Mucosa of descending colon (tissue), 3 donors: ENCODE results near the gene SLC6A17. TPM values are rescaled to one million over a fixed set of nuclear protein-coding genes. Genes with fewer than 3 reads are reported as not detected.

ENCODE experiments used
- ATAC-seq: fragments of 200-7000 bp; cut with Tn5 transposase; one replicate; pipeline ENCODE4 v1.9.1; 2020; ENCODE audit warnings: mild to moderate bottlenecking, moderate library complexity
- DNase-seq, 3 donors: peaks; one replicate each; pipeline ENCODE4 v3.0.0-alpha.2; 2020
- H3K36me3 ChIP-seq: fragments of 200-600 bp; one replicate; pipeline ENCODE4 v1.8.0; 2021; ENCODE audit warnings: low read depth, mild to moderate bottlenecking
- H3K4me1 ChIP-seq: fragments of 200-600 bp; one replicate; pipeline ENCODE4 v1.8.0; 2021; ENCODE audit warnings: low read depth, mild to moderate bottlenecking
- H3K4me3 ChIP-seq: fragments of 200-600 bp; one replicate; pipeline ENCODE4 v1.8.0; 2021; ENCODE audit warnings: mild to moderate bottlenecking
- H3K9me3 ChIP-seq: fragments of 200-600 bp; one replicate; pipeline ENCODE4 v1.8.0; 2021; ENCODE audit warnings: mild to moderate bottlenecking
- intact Hi-C, 2 donors: fragments of 100-400 bp; cut with DNase I in 1 of 2; cut with micrococcal nuclease in 1 of 2; formaldehyde crosslinking; loops; one replicate each; pipeline versions ENCODE4 v1.11.0 to v1.11.1; 2022; cut with DNase I, micrococcal nuclease
- total RNA-seq, 3 donors: library from RNA; stranded (reverse); fragmentation: NEBNext Ultra II Directional in 2 of 3; extraction: Animal tissue kit (Norgen Biotek cat#: 25700) in 2 of 3; gene quantifications; one replicate each; pipeline versions ENCODE4 v1.2.1 to v1.2.4, GENCODE V29; 2021 to 2023
- TF ChIP-seq, protein P1 (sequence below): fragments of 200-600 bp; IDR thresholded peaks from one replicate; pipeline ENCODE4 v1.8.0; 2022; ENCODE audit warnings: antibody characterized with exemption, mild to moderate bottlenecking
- donor health status: DM: no; HTN: no; CAD: no; lungs with moderate emphysema.
- donor health status: DM: no; HTN: no; CAD: no.
- donor health status: DM: no; HTN: yes; CAD: no.

SLC6A17 gene
- total RNA-seq, 3 donors from 2014 or later: 0.06 to 0.73 (median 0.10) TPM

DNA sequence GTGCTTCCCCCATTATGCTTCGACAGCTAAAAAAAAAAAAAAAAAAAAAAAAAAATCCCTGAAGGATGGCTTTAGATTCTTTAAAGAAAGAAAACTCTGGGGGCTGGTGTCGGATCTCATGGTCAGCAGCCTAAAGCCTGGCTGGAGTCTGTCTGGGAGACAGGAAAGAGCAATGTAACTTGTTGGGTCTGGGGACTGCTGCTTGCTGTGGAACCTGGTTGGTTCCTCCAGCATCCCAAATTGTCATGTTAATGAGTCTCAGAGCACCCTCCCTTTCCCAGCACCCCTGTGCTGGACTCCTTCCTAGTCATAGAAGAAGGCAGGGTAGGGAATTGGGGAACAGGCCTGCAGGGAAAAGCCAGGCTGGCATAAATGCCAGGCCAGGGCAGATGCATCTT is 62.8 kb downstream of the SLC6A17 start:
- Histone ChIP-seq H3K4me1 (peaks cover 11% of the 10 kb centered on the region), H3K36me3 (no peaks in the 10 kb centered on the region), H3K4me3 (no peak overlapping the region), H3K9me3 (no peaks in the 10 kb centered on the region)
- DNase-seq (no peak), ATAC-seq (no peak)
- intact Hi-C loops: no loop called here
- TF ChIP-seq, protein P1, sequence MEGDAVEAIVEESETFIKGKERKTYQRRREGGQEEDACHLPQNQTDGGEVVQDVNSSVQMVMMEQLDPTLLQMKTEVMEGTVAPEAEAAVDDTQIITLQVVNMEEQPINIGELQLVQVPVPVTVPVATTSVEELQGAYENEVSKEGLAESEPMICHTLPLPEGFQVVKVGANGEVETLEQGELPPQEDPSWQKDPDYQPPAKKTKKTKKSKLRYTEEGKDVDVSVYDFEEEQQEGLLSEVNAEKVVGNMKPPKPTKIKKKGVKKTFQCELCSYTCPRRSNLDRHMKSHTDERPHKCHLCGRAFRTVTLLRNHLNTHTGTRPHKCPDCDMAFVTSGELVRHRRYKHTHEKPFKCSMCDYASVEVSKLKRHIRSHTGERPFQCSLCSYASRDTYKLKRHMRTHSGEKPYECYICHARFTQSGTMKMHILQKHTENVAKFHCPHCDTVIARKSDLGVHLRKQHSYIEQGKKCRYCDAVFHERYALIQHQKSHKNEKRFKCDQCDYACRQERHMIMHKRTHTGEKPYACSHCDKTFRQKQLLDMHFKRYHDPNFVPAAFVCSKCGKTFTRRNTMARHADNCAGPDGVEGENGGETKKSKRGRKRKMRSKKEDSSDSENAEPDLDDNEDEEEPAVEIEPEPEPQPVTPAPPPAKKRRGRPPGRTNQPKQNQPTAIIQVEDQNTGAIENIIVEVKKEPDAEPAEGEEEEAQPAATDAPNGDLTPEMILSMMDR: no peak

DNA sequence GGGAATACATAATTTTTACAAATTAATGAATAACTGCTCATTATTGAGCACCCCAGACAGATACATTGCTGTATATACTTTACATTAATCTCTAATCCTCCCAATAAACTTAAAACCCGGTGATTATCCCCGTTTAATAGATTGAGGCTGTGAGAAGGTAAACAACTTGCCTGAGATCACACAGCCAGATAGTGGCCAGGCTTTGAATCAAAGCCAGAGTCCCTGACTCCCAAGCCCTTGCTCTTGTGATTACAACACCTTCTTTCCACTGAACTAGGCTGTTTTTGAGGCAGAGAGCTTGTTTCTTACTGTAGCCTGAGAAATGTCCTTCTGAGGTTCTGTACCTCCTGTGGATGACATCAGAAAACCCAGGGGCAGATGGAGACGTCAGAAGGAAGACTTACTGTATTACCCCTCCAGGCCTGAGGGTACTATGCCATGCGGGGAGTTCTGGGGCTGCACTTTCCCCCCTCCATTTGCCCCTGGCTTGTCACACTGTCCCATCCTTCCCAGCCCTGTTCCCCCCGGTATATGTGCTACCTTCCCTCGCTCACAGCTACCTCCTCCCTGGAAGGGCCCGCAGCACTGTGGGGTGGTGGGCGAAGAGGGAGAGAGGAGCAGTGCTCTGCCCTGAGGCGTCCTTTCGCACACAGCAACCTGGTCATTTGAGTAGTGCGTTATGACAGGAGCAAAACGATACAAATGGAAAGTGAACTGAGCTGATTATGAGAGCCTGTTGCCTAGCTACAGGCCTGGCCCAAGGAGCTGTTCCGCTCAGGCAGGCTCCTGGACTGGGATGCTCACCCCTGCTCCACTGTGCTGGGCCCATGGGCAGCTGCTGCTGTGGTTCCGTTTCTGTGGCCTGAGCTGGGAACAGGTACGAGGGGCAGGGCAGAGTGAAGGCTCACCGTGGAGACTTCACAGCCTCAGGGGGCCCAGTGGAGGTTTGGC is 64.4 kb downstream of the SLC6A17 start:
- Histone ChIP-seq H3K36me3 (no peaks in the 10 kb centered on the region), H3K9me3 (no peaks in the 10 kb centered on the region), H3K4me3 (no peak overlapping the region), H3K4me1 (peaks cover under 1% of the 10 kb centered on the region)
- DNase-seq (no peak), ATAC-seq (no peak)
- intact Hi-C loops: no loop called here
- TF ChIP-seq, protein P1: no peak

DNA sequence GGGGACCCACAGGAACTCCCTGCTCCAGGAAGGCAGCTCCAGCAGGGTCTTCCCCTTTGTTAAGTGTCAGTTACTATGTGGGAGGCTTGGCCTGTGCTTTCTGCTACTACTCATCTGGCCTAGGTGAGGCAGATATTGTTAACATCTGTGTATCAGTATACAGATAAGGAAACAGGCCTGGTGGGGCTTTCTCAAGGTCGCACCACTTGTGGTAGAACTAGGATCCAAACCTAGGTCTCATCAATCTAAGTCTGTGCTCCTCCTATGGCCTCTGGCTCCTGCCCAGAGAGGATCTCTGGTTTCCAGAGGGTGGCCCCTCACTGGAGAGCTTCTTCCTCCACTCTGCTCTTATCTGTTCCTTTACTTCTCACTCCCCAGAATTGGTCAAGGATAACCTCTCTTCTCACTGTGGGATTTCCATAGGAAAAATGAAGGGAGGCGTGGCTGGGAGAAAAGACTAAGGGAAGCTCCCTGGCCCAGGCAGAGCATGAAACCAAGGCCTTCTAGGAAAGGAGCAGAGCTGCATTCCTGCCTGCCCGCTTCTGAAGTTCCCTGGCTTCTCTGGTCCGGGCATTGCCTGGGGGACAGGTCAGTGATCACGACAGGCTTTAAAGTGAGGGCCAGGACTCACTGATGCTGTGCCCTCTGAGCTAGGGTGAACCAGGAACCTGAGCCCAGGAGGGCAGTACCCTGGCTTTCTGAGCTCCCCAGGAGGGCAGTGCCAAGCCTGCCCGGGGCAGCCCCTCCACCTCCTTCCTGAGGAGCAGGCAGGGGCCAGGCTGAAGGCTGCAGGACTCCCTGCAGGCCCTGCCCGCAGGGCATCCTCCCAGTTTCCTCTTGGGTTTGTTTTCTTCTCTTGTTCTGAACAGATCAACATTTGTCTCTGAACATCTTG is 65.6 kb downstream of the SLC6A17 start:
- no peak overlapping the region for H3K4me3 ChIP-seq
- intact Hi-C loops: no loop called here
- no peaks in the 10 kb centered on the region for H3K4me1 ChIP-seq
- DNase-seq (no peak), ATAC-seq (no peak)
- no peaks in the 10 kb centered on the region for H3K36me3 ChIP-seq
- no peaks in the 10 kb centered on the region for H3K9me3 ChIP-seq
- TF ChIP-seq, protein P1: no peak

DNA sequence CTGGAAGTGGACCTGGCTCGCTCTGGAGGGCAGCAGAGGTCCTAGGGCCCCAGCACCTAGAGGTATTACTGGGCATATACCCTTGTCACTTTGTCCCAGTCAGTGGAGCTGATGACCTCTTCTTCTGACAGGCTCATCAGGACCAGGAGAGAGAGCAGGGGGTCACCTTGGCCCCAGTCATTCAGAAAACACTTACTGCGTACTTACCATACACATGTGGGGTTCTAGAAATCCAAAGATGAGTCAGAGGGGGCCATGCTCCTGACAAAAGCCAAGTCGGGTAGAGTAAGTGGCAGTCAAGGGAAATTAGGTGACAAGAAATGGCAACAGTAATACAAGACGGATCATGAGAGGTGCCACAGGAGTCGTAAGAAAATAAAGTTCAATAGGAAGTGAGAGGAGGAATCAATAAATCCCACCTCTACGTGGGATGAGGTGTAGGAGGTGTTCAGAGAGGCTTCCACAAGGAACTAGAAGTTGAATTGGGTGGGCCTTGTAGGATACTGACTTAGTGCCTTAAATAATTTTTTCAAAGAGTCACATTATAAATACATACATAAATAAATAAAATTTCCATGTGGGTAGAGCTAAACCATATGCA is 66.7 kb downstream of the SLC6A17 start:
- Histone ChIP-seq H3K9me3 (no peaks in the 10 kb centered on the region), H3K4me3 (no peak overlapping the region), H3K4me1 (no peaks in the 10 kb centered on the region), H3K36me3 (no peaks in the 10 kb centered on the region)
- TF ChIP-seq, protein P1: no peak
- DNase-seq (no peak), ATAC-seq (no peak)
- intact Hi-C loops: no loop called here

DNA sequence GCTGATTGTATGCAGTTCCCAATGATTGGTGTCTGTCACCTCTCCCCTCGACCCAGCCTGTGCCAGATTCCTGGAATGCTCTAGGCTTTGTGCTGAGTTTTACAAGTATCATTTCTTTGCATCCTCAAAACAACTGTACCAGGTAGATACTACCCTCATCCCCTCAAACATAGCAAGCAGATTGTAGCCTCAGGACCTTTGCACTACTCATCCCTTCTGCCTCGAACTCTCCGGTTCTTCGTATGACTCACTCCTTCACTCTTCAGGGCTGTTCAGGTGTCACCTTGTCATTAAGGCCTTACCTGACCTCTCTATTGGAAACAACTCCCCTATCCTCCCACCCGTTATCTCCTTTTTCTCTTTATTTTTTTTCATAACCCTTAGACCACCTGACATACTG is 67.8 kb downstream of the SLC6A17 start:
- no peak for DNase-seq
- H3K36me3 ChIP-seq: no peaks in the 10 kb centered on the region
- TF ChIP-seq, protein P1: no peak
- H3K4me1 ChIP-seq: no peaks in the 10 kb centered on the region
- ATAC-seq: no peak
- intact Hi-C loops: no loop called here
- no peaks in the 10 kb centered on the region for H3K9me3 ChIP-seq
- no peak overlapping the region for H3K4me3 ChIP-seq
